CD4-positive, alpha-beta T cell (primary cell): ENCODE data around the gene ZNF23. TPM values are rescaled to one million over a fixed set of nuclear protein-coding genes. Genes with fewer than 3 reads are reported as not detected.

ENCODE experiments used
- ATAC-seq: fragments of 200-7000 bp; cut with Tn5 transposase; one replicate; pipeline ENCODE4 v1.10.0; 2022; ENCODE audit warnings: mild to moderate bottlenecking; ENCODE audit not compliant: poor library complexity
- CTCF ChIA-PET: fragments of 350-600 bp; sonication (Branson Sonifier 250); formaldehyde crosslinking; loops from one replicate; lab custom pipeline; 2021; ENCODE audit warnings: antibody characterized with exemption, inconsistent platforms; lab: Charles Lee
- POLR2A ChIA-PET: fragments of 350-600 bp; sonication (Branson Sonifier 250); formaldehyde crosslinking; loops from one replicate; lab custom pipeline; 2021; ENCODE audit warnings: antibody characterized with exemption, inconsistent platforms; lab: Charles Lee
- DNase-seq, 14 experiments: peaks; one replicate each; pipeline ENCODE4 v3.0.0-alpha.2; 2013 to 2020; ENCODE audit warnings: mixed read lengths in 2 of 14
- H3K27ac ChIP-seq, 2 donors: one replicate each; pipeline versions ENCODE4 v1.5.1 to v1.7.0; 2013; ENCODE audit warnings: low read length in 2 of 2, low read depth in 1 of 2, mild to moderate bottlenecking in 1 of 2
- H3K27me3 ChIP-seq, 2 experiments: 1 replicate in 1 of 2; 2 replicates in 1 of 2; pipeline versions ENCODE4 v1.6.1 to v1.7.0; 2013; ENCODE audit warnings: low read length in 2 of 2, control low read depth in 1 of 2, mild to moderate bottlenecking in 1 of 2, moderate library complexity in 1 of 2; ENCODE audit not compliant: insufficient read depth in 2 of 2, control insufficient read depth in 1 of 2
- H3K36me3 ChIP-seq: one replicate; pipeline ENCODE4 v1.6.1; 2013; ENCODE audit warnings: low read length, control low read depth; ENCODE audit not compliant: insufficient read depth
- H3K4me1 ChIP-seq: one replicate; pipeline ENCODE4 v1.6.1; 2013; ENCODE audit warnings: low read length, control low read depth; ENCODE audit not compliant: insufficient read depth
- H3K4me3 ChIP-seq: one replicate; pipeline ENCODE4 v1.5.1; 2013; ENCODE audit warnings: mild to moderate bottlenecking, low read length, moderate library complexity
- H3K9me3 ChIP-seq, 2 experiments: 1 replicate in 1 of 2; 2 replicates in 1 of 2; pipeline versions ENCODE4 v1.6.1 to v1.7.0; 2013; ENCODE audit warnings: low read length in 2 of 2, mild to moderate bottlenecking in 2 of 2, control low read depth in 1 of 2, moderate library complexity in 1 of 2; ENCODE audit not compliant: control insufficient read depth in 1 of 2, insufficient read depth in 1 of 2
- H3K27ac Mint-ChIP-seq: one replicate; pipeline ENCODE4 v1.8.0; 2020; ENCODE audit warnings: mixed read lengths
- H3K27me3 Mint-ChIP-seq: one replicate; pipeline ENCODE4 v1.8.0; 2021; ENCODE audit warnings: mixed read lengths
- H3K36me3 Mint-ChIP-seq: one replicate; pipeline ENCODE4 v1.8.0; 2021; ENCODE audit warnings: low read depth, mixed read lengths
- H3K4me1 Mint-ChIP-seq: one replicate; pipeline ENCODE4 v1.8.0; 2021; ENCODE audit warnings: low read depth, mixed read lengths
- H3K4me3 Mint-ChIP-seq: one replicate; pipeline ENCODE4 v1.8.0; 2020; ENCODE audit warnings: mild to moderate bottlenecking, mixed read lengths
- H3K9me3 Mint-ChIP-seq: one replicate; pipeline ENCODE4 v1.8.0; 2020; ENCODE audit warnings: mixed read lengths
- intact Hi-C, 2 experiments: fragments of 100-400 bp; cut with DNase I in 1 of 2; cut with micrococcal nuclease in 1 of 2; formaldehyde crosslinking; loops; one replicate each; pipeline versions ENCODE4 v1.15.1 to v1.9.0; 2023 to 2025; cut with DNase I, micrococcal nuclease
- total RNA-seq, 174 experiments: library from RNA in 2 of 174; stranded (reverse) in 2 of 174; gene quantifications; one replicate each; pipeline ENCODE4 v1.2.3 and lab custom pipeline; 2021 to 2026
- TF ChIP-seq, protein P1 (sequence below): fragments of 200-600 bp; IDR thresholded peaks from one replicate; pipeline ENCODE4 v1.8.0; 2022; ENCODE audit warnings: antibody characterized with exemption, mild to moderate bottlenecking

The ZNF23 gene
- total RNA-seq, 2 experiments from 2014 or later, result 7.0 to 8.4 TPM

DNA sequence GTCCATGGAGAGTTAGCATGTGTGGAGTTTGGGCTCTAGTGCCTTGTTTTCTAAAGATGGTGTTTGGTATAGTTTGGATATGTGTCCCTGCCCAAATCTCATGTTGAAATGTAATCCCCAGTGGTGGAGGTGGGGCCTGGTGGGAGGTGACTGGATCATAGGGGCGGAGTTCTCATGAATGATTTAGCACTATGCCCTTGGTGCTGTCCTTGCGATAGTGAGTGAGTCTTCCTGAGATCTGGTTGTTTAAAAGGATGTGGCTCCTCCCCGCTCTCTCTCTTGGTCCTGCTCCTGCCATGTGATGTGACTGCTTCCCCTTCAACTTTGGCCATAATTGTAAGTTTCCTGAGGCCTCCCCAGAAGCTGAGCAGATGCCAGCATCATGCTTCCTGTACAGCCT lies 36.0 kb upstream of the ZNF23 start:
- Histone ChIP-seq H3K4me3 (no peak overlapping the region), H3K27ac (no peak overlapping the region), H3K9me3 (no peaks in the 10 kb centered on the region), H3K4me1 (no peaks in the 10 kb centered on the region), H3K27me3 (no peaks in the 10 kb centered on the region), H3K36me3 (no peaks in the 10 kb centered on the region)
- Mint-ChIP-seq H3K4me1 (no peaks in the 10 kb centered on the region), H3K9me3 (no peaks in the 10 kb centered on the region), H3K27me3 (peaks cover 19% of the 10 kb centered on the region), H3K4me3 (no peak overlapping the region), H3K36me3 (no peaks in the 10 kb centered on the region), H3K27ac (no peak overlapping the region)
- ChIA-PET CTCF (interaction anchor here (1.0 to 4.1 kb wide), 2 partner anchors 85 to 1246 kb away, joined by 3 to 42 read pairs; partner anchors contain the start of gene EXOSC6), POLR2A (no interaction called here)
- TF ChIP-seq, protein P1, sequence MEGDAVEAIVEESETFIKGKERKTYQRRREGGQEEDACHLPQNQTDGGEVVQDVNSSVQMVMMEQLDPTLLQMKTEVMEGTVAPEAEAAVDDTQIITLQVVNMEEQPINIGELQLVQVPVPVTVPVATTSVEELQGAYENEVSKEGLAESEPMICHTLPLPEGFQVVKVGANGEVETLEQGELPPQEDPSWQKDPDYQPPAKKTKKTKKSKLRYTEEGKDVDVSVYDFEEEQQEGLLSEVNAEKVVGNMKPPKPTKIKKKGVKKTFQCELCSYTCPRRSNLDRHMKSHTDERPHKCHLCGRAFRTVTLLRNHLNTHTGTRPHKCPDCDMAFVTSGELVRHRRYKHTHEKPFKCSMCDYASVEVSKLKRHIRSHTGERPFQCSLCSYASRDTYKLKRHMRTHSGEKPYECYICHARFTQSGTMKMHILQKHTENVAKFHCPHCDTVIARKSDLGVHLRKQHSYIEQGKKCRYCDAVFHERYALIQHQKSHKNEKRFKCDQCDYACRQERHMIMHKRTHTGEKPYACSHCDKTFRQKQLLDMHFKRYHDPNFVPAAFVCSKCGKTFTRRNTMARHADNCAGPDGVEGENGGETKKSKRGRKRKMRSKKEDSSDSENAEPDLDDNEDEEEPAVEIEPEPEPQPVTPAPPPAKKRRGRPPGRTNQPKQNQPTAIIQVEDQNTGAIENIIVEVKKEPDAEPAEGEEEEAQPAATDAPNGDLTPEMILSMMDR, result no peak
- intact Hi-C loops, result loop anchor here in 1 of 2 experiments (5.0 kb wide), 1 partner anchor 36 kb away; the partner anchor contains the start of gene ZNF23
- ATAC-seq (no peak), DNase-seq (no peak)

DNA sequence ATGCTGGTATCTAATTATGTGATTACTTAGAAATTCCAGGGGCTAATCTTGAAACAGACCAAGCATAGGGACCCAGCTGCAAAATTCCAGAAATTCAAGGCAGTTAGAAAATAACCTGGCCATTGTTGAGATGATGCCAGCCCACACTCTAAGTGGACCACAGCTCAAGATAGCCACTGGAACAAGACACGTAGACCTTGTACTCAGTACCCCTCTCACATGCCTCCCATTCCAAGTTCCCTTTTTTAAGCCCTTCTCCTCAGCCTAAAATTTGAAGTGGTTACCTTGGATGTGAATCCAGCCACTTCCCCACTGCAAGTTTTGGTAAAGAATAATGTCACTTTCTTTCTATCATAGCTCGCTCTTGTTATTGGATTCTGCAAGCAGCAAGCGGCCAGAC lies 31.2 kb upstream of the ZNF23 start:
- Histone ChIP-seq H3K9me3 (no peaks in the 10 kb centered on the region), H3K4me1 (no peaks in the 10 kb centered on the region), H3K27ac (no peak overlapping the region), H3K4me3 (no peak overlapping the region), H3K27me3 (no peaks in the 10 kb centered on the region), H3K36me3 (no peaks in the 10 kb centered on the region)
- no peaks in the 10 kb centered on the region for H3K36me3 Mint-ChIP-seq
- ChIA-PET CTCF (no interaction called here), POLR2A (no interaction called here)
- DNase-seq (no peak), ATAC-seq (no peak)
- TF ChIP-seq, protein P1, result no peak
- peaks cover 4% of the 10 kb centered on the region for H3K27me3 Mint-ChIP-seq
- H3K9me3 Mint-ChIP-seq, result no peaks in the 10 kb centered on the region
- H3K4me1 Mint-ChIP-seq, result no peaks in the 10 kb centered on the region
- no peak overlapping the region for H3K27ac Mint-ChIP-seq
- H3K4me3 Mint-ChIP-seq, result no peak overlapping the region
- intact Hi-C loops, result no loop called here

DNA sequence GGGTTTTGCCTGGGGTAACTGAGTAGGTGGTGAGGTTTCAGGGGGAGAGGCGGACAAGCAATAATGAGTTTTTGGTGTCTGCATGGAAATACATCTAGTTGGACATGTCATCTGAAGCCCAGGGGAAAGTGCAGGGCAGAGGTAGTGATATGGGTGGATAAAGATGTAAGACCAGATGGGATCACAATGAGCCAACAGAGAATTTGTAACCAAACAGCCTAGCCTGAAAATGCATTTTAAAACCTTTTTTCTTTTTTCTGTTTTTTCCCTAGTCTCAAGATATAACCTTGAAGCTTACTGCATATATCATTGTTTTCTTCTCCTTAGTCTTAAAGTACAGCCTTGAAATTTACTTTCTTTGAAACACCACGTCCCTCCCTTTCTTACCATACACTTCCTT lies 30.7 kb upstream of the ZNF23 start:
- H3K36me3 ChIP-seq, result no peaks in the 10 kb centered on the region
- no peak for DNase-seq
- H3K4me1 ChIP-seq, result no peaks in the 10 kb centered on the region
- no peak overlapping the region for H3K4me3 ChIP-seq
- no peaks in the 10 kb centered on the region for H3K9me3 Mint-ChIP-seq
- ChIA-PET POLR2A (no interaction called here), CTCF (no interaction called here)
- no peaks in the 10 kb centered on the region for H3K4me1 Mint-ChIP-seq
- intact Hi-C loops, result no loop called here
- H3K27ac Mint-ChIP-seq, result no peak overlapping the region
- peaks cover 4% of the 10 kb centered on the region for H3K27me3 Mint-ChIP-seq
- H3K36me3 Mint-ChIP-seq, result no peaks in the 10 kb centered on the region
- no peak overlapping the region for H3K27ac ChIP-seq
- no peaks in the 10 kb centered on the region for H3K27me3 ChIP-seq
- no peaks in the 10 kb centered on the region for H3K9me3 ChIP-seq
- TF ChIP-seq, protein P1, result no peak
- H3K4me3 Mint-ChIP-seq, result no peak overlapping the region
- ATAC-seq, result no peak
